Fibroblast of the aortic adventitia (primary cell): ENCODE data around the gene EEF1B2. TPM values are rescaled to one million over a fixed set of nuclear protein-coding genes. Genes with fewer than 3 reads are reported as not detected.
"Not testable (repeated sequence)": the region's sequence is repeated elsewhere in the genome, so short reads cannot be mapped to it uniquely, and the experiment has no call there.

Experiments used
- DNase-seq: peaks from one replicate; pipeline ENCODE4 v3.0.0-alpha.2; 2010; ENCODE audit warnings: low read depth
- H3K4me3 ChIP-seq: 2 replicates; pipeline ENCODE4 v1.5.1; 2011; ENCODE audit warnings: low read depth, mild to moderate bottlenecking, control low read depth, low read length, moderate library complexity
- total RNA-seq: library from RNA; depleted of rRNA; stranded (reverse); fragments of >200 nt; gene quantifications from 2 replicates; pipeline ENCODE4 v1.2.3, GENCODE V29; 2012; ENCODE audit warnings: low replicate concordance
- TF ChIP-seq, protein P1 (sequence below): IDR thresholded peaks from 2 replicates; pipeline ENCODE4 v1.5.1; 2011; ENCODE audit warnings: mild to moderate bottlenecking, low read length, control low read depth, inconsistent platforms; ENCODE audit not compliant: insufficient read depth

Gene EEF1B2
- 674 and 828 TPM in 2 replicates for total RNA-seq

DNA sequence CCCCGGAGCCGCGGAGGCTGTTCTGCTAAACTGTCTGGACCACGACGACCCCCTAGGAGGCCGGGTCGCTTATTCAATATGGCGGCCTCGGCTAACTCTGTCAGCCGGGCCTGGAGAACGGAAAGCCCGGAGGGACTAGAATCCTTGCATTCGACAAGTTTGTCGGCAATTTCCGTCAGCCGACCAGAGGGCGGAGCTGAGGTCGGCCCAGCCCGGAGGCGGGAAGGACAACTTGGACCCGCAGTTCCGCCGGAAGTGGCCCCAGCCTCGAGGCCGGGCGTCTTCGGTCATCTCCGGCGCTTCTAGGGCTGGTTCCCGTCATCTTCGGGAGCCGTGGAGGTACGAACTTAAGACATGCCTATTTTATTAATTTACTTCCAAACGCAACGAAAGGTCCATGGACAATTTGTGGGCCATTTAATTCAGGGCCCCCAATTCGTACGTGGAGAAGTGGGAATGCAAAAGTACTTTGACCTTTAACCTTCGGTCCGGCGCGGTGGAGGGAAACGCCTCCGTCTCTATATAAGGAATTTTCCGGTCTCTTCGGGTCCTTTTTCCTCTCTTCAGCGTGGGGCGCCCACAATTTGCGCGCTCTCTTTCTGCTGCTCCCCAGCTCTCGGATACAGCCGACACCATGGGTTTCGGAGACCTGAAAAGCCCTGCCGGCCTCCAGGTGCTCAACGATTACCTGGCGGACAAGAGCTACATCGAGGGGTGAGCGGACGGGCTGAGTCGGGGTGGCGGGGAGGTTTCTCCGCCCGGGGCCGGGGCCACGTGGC is at the start of gene EEF1B2, which contains the start of gene NDUFS1:
TSS of gene EEF1B2 (plus strand) at position 550 of the 779 bp plus-strand sequence. CDS start at position 635, 85 bp downstream.
TSS of gene NDUFS1 (minus strand) at position 99 of the 779 bp plus-strand sequence. CDS start 5,766 bp downstream, outside the sequence.
- peak within 1 kb of the TSS; percentile 96 for H3K4me3 ChIP-seq
- DNase-seq: peak; percentile 98
- TF ChIP-seq, protein P1, sequence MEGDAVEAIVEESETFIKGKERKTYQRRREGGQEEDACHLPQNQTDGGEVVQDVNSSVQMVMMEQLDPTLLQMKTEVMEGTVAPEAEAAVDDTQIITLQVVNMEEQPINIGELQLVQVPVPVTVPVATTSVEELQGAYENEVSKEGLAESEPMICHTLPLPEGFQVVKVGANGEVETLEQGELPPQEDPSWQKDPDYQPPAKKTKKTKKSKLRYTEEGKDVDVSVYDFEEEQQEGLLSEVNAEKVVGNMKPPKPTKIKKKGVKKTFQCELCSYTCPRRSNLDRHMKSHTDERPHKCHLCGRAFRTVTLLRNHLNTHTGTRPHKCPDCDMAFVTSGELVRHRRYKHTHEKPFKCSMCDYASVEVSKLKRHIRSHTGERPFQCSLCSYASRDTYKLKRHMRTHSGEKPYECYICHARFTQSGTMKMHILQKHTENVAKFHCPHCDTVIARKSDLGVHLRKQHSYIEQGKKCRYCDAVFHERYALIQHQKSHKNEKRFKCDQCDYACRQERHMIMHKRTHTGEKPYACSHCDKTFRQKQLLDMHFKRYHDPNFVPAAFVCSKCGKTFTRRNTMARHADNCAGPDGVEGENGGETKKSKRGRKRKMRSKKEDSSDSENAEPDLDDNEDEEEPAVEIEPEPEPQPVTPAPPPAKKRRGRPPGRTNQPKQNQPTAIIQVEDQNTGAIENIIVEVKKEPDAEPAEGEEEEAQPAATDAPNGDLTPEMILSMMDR: no peak

DNA sequence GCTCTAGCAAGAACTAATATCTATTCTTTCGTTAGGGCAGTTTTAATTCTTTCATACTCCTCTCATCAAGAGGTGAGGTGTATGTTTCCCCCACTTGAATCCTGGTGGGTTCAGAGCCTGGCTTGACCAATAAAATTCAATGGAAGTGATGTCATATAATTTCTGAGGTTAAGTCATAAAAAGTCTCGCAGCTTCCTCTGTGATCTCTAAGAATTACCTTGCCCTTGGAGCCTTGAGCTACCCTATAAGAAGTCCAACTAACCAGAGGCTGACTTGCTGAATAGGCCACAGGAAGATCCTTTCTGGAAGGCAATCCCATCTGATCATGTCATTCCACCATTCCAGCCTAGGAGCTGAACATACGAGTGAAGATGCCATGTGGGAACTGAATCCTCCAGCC is 47.6 kb upstream of the EEF1B2 start:
- no peak overlapping the region for H3K4me3 ChIP-seq
- no peak for DNase-seq
- TF ChIP-seq, protein P1: no peak

DNA sequence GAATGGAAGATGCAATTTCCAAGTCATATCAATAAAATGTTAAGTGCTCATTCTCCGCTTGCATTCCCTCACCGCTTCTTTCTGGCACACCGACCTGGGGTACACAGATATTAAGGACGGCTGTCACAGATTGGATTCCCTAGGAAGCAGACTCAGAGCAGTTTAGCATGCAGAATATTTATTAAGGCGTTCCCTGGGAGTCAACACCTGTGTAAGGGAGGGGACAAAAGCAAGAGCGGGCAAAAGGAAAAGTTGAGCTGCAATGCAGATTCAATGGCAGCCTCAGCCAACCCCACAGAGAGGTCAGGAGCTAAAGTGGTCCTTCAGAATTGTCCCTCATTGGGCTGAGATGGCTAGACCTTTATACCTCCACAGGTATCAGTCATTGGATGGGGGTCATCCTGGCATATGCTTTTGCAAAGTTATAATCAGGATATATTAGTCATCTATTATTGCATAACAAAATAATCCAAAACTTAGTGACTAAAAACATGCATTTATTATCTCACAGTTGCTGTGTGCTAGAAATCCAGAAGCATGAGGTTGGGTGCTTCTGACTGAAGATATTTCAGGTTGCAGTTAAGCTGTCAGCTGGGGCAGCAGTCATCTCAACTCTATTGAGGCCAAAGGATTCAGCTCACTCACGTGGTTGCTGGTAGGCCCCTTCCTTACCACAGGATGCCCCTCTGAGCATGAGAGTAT is 46.7 kb upstream of the EEF1B2 start:
- DNase-seq: peak; percentile 30
- H3K4me3 ChIP-seq: no peak overlapping the region
- TF ChIP-seq, protein P1: no peak

DNA sequence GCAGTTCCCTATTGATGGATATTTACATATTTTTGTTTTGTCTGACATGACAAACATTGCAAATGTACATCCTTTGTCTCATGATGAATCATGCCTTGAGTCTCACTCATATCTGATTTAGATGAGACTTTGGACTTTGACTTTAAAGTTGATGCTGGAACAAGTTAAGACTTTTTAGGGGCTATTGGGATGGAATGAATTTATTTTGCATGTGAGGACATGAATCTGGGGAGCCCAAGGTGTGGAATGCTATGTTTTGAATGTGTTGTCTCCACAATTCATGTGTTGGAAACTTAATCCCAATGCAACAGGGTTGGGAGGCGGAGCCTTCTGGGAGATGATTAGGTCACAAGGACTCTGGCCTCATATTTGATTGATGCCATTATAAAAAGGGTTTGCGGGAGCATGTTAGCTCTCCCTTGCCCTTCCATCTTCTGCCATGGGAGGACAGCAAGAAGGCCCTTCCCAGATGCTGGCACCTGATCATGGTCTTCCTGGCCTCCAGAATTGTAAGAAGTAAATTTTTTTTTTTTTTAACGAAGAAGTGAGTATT is 44.6 kb upstream of the EEF1B2 start:
- TF ChIP-seq, protein P1: no peak
- H3K4me3 ChIP-seq: no peak overlapping the region
- DNase-seq: no peak

DNA sequence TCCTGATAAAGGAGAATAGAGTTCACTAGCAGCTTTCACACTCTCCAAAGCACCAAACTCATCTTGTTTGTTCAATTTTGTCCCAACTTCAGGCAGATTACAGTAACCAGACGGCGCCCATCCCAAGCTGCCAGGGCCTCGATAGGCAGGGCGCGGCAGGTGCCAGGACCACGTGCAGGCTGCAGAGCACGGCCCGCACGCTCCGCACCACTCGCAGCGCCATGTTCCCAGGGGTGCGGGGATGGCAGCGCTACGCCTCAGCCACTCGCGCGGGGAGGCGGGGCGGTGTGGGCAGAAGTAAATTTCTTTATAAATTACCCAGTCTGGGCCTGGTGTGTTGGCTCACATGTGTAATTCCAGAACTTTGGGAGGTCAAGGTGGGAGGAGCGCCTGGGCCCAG is 43.4 kb upstream of the EEF1B2 start:
- DNase-seq: no peak
- TF ChIP-seq, protein P1: no peak
- H3K4me3 ChIP-seq: no peak overlapping the region

DNA sequence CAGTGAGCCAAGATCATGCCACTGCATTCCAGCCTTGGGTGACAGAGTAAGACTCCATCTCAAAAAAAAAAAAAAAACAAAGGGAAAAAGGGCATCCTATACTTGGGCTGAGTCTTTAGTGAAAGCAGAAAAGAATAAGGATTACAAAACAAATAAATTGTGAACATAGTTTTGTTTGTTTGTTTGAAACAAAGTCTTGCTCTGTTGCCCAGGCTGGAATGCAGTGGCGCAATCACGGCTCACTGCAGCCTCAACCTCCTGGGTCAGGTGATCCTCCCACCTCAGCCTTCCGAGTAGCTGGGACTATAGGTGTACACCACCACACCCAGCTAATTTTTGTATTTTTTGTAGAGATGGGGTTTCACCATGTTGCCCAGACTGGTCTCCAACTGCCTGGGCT is 37.1 kb upstream of the EEF1B2 start:
- not testable (repeated sequence) for DNase-seq

DNA sequence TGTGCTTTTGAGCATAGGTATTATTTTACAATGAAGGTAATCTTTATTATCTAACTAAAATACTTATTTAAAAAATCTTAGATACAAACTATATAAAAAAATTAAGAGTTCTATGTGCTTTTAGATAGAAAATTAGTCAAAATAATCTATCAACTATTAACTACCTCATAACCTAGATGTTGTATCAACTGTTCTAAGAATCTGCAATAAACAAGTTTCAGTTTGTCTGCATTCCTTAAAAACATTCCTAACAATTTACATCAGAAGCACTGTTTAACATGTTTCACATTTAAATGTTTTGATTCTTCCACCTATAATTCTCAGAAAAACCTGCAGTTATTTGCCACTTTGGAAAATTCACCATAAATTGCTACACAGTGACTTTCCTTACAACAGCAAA is 33.8 kb upstream of the EEF1B2 start:
- DNase-seq: no peak
- TF ChIP-seq, protein P1: no peak
- no peak overlapping the region for H3K4me3 ChIP-seq

More for the DNA sequence above, 37.1 kb upstream of the EEF1B2 start:
- H3K4me3 ChIP-seq: not testable (repeated sequence)
